NCI-H187 (cell line): ENCODE data around the gene SCRN2.

Source experiments
- DNase-seq, 2 experiments: peaks; one replicate each; lab custom pipeline; 2025; lab: John Stamatoyannopoulos, UW

The SCRN2 gene

DNA sequence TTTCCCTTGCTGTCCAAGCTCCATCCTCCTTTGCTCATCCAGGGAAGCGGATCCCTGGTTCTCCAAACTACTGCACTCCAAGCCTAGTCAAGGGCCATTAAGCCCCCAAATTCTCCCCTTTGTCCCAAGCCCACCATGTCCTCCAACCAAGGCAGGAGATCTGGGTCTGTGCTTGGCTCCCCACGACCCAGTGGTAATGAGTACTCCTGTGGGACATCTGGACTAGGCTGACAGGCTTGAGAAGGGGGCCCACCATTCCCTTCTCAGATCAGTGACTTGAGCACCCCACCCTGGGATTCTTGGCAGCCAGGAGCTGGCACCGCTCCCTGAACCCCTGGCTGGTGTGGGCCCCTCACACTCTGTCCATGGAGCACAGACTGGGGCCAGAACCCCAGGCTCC is 36.6 kb downstream of the SCRN2 start:
- DNase-seq: no peak

DNA sequence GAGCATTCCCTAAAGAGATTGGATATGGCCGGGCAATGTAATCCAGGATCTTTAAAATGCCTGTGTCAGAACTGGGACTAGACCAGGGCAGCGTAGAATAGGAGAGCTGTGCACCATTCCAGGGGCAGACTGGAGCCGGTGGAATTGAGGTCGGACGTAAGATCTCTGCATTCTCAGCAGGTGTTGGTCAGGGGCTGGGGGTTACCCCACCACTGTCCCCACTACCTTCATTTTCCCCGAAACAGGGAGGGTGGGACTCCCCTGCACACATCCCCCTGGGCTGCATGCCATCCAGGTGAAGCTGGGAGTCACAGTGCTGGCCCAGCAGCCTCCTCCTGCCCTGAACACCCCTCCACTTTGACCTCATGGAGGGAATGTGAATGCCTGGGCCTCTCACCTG is 37.3 kb downstream of the SCRN2 start:
- DNase-seq: no peak

DNA sequence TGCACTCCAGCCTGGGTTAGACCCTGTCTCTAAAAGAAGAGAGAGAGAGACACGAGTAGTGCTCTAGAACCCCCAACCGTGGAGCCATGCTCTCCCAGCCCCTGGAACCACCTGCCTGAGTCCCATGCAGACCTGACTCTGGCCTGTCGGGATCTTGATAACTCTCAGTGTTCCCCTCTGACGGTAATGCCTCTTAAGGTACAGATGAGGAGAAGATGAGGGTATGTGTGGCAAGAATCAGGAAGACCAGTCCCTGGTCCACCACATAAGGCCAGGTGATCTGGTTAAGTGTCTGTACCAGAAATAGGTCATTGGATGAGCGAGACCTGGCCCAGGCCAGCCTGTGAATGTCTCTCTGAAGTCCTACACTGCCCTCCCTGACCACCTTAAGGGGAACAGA is 37.9 kb downstream of the SCRN2 start:
- no peak for DNase-seq

DNA sequence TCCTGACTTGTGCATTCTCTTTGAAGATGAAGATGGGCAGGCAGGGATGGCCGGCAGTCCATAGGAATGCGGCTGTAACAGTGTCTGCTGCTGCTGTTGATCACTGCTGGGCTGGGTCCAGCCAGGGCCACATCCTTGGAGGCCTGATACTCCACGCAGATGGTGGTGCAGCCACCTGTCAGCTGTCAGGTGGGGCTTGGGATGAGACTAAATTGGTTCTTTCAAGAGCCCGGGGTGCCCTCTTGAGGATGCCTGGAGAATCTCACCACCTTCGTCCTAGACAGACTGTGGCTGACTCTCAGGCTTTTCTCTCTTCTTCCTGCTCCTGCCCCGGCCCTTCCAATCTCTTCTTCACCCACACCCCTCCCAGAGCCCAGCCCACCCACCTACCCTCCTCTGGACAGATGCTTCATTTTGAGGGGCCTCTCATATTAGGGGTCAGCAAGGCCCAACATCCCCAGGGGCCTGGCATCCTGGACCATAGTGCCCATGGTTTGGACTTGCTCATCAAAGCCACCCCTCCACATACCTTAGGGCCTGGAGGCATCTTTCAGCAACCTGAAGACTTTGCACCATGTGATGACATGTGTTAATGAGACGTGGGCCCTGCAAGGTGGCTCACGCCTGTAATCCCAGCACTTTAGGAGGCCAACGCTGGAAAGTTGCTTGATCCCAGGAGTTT is 38.6 kb downstream of the SCRN2 start:
- peak in 1 of 2 experiments; percentile 35 for DNase-seq

DNA sequence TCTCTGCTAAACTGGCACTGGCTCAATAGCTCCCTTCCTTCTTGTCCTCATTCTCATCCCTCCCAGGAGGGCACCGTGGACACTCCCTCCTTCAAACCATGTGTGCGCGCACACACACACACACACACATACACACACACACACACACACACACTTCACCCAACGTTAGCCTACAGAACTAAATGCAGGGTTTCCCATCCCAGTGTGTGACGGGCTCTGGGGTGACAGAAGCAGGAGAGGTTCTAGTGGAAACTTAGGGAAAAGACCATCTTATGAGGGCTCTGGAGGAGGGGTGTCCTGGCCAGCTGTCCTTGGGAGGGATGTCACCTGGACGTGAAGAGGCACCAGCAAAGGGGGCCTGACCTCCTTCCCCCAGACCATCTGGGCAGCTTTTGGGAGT is 39.2 kb downstream of the SCRN2 start:
- DNase-seq: no peak

DNA sequence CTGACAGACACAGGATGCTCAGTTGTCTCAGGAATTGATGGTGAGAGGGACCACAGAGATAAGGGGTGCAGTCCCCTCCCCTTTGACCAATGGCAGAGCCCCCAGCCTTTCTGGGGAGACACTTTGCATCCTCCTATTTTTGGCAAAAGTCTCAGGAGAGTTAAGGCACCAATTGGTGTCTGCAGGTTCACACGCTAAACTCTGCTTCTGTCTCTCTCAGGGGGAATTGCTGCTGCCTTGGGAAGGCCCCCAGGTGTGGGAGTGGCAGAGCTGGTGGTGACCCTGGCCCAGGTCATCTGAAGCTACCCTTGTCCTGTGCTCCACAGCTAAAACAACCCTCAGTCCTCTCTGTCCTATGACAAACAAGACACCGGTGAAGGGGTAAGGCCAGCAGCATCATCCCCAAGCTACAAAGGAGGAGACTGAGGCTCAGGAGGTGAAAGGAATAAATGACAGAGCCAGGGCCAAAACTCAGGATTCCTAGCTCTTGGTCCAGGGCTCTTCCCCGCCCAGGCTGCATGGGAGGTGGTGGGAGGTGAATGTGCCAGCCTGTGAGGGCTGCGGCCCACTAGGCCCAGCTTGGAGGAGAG is 39.8 kb downstream of the SCRN2 start:
- no peak for DNase-seq

DNA sequence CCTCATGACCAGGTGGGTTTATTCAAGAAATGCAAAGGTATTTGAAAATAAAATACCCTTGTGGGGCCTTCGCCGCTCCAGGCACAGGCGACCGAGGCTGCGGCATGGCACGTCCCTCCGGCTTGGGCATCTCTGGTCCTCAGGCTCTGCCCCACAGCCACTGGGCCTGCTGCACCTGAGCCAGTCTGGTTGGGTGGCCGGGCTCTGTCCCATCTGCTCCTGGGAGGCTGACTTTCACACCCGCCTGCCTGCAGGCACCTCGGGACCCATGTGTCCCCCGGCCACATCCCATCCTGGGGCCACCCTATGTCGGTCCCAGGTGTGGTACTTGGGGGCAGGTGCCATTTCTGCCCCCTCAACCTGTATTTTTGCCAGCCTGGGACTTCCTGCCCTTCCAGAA is 40.4 kb downstream of the SCRN2 start:
- DNase-seq: no peak

DNA sequence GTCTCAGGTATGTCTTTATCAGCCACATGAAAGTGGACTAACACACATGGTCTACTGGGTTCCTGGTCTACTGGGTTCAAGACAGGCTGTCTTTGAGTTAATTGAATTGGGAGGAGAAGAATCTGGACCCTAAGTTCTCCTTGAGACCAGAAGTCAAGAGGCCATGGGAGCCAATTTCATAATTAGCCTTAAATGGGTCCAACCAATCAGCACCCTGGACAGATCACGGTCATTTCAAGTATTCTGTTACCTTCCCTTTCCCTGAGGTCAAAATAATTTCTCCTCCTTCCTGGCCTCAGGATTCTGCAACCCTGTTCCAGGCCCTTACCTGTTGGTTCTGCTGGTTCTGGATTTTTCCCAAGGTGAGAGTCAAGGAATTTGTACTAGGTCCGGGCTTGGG is 43.3 kb downstream of the SCRN2 start:
- no peak for DNase-seq

DNA sequence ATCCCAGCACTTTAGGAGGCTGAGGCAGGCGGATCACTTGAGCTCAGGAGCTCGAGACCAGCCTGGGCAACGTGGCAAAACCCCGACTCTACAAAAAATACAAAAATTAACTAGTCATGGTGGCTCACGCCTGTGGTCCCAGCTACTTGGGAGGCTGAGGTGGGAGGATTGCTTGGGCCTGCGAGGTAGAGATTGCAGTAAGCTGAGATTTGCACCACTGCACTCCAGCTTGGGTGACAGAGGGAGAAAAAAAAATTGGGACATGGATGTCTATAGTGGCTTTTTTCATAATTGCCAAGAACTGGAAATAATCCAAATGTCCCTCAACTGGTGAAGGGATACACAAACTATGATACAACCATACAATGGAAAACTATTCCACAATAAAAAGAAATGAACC is 48.1 kb downstream of the SCRN2 start:
- DNase-seq: no peak

DNA sequence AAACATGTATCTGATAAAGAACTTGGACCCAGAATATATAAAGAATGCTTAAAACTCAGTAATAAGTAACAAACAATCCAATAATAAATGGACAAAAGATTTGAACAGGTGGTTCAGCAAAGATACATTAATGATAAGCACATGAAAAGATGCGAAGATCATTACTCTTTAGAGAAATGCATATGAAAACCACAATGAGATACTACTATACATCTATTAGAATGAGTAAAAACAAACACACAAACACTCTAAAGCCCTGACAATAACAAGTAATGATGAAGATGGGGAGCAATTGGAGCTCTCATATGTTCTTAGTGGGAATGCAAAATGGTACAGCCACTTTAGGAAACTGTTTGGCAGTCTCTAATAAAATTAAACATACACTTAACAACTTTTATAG is 48.6 kb downstream of the SCRN2 start:
- no peak for DNase-seq

DNA sequence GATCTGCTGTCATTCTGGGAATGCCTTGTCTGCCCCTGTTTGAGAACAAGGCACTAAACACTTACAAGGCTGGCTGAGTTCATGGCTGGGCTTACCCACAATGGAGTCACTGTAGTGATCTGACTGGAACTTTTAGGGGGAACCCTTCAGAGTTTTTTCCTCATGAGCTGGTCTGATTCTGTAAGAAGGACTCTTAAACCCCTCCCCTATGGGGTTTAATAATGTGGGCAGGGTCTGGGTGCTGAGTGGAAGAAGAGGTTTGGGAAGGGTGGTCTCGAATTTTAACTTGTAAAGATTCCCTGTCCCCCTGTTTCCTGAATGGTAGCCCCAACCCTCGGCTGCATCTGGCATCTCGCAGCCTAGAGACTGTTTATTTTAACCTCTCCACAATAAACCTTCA is 50.0 kb downstream of the SCRN2 start:
- no peak for DNase-seq

DNA sequence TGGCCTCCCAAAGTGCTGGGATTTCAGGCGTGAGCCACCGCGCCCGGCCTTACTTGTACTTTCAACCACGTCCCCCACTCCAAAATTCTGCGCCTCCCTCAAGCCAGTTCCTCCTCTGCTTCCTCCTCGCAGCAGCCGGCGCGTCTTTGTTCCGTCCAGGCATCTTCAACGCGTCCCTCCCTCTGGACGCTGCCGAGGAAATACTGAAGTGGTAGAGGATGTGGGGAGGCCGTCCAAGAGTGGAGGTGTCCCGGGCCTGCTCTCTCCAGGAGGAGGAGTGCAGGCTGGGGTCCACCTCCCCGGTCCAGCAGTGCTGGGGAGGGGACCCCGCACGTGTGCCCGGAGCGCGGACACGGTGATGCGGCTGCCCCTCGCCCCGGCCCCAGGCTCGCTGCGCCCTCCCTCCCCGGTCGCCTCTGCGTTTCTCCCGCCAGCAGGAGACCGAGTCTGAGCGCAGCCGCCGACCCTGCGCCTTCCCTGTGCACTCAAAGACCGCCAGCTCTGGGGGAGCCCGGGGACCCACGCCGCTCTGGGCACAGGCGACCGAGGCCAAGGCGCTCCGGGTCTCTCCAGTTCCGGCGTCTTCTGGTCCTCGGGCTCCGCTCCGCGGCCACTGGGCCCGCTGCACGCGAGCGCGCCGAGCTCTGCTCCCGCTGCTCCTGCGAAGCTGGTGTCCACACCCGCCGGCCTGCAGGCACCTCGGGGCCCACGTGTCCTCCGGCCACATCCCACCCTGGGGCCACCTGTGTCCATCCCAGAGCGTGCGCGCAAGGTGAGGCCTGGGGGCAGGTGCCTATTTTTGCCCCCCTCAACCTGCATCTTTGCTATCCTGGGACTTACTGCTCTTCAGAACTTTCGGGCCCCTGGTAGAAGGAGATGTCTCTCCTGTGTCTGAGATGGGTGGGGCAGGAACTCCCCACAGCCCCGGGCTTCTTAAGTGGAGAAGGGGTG is 51.2 kb downstream of the SCRN2 start:
- peak; percentile 25 to 40 for DNase-seq
